GM21723 (cell line): ENCODE measurements around the gene SLC25A23.

Experiments
- ATAC-seq: cut with Tn5 transposase; IDR thresholded peaks from one replicate; pipeline ENCODE4 v1.9.1; 2021; ENCODE audit warnings: mild to moderate bottlenecking, moderate library complexity; ENCODE audit not compliant: unreplicated experiment

The SLC25A23 gene

GRCh38 chr19:6481541-6482342 lies 22.1 kb upstream of the SLC25A23 start, which contains the start of gene DENND1C:
TSS of gene DENND1C (minus strand) at chr19:6481787. CDS start at chr19:6481695, 92 bp downstream.
- peak; percentile 72 for ATAC-seq

GRCh38 chr19:6480848-6481415 lies 21.3 kb upstream of the SLC25A23 start:
- no peak for ATAC-seq

GRCh38 chr19:6479836-6480398 lies 20.3 kb upstream of the SLC25A23 start:
- ATAC-seq: no peak

- no peak for ATAC-seq
Measured at GRCh38 chr19:6478815-6479214, 19.2 kb upstream of the SLC25A23 start.

- ATAC-seq: no peak
Measured at GRCh38 chr19:6476896-6477431, 17.4 kb upstream of the SLC25A23 start.

- ATAC-seq: no peak
Measured at GRCh38 chr19:6476155-6476895, 16.7 kb upstream of the SLC25A23 start.

- ATAC-seq: no peak
Measured at GRCh38 chr19:6475321-6476108, 15.9 kb upstream of the SLC25A23 start.

GRCh38 chr19:6473647-6474046 lies 14.1 kb upstream of the SLC25A23 start:
- ATAC-seq: no peak

- ATAC-seq: no peak
Measured at GRCh38 chr19:6472713-6473112, 13.1 kb upstream of the SLC25A23 start.

GRCh38 chr19:6471076-6471475 lies 11.5 kb upstream of the SLC25A23 start:
- no peak for ATAC-seq

GRCh38 chr19:6470173-6470572 lies 10.6 kb upstream of the SLC25A23 start:
- ATAC-seq: no peak

GRCh38 chr19:6467384-6467783 lies 7.8 kb upstream of the SLC25A23 start:
- no peak for ATAC-seq

GRCh38 chr19:6466526-6467248 lies 7.1 kb upstream of the SLC25A23 start:
- ATAC-seq: no peak

GRCh38 chr19:6465663-6466062 lies 6.1 kb upstream of the SLC25A23 start:
- no peak for ATAC-seq

- ATAC-seq: no peak
Measured at GRCh38 chr19:6465006-6465405, 5.4 kb upstream of the SLC25A23 start.

- no peak for ATAC-seq
Measured at GRCh38 chr19:6464070-6464873, 4.7 kb upstream of the SLC25A23 start, which contains the start of gene CRB3. TSS of gene CRB3 (plus strand) at chr19:6464271. CDS start at chr19:6464702, 431 bp downstream.

GRCh38 chr19:6460099-6460884 lies 700 bp upstream of the SLC25A23 start:
- ATAC-seq: peak; percentile 66

GRCh38 chr19:6458695-6459261 lies 814 bp downstream of the SLC25A23 start:
- ATAC-seq: peak; percentile 4
